Measurements from ENCODE around the gene IGSF9B.

The IGSF9B gene

DNA sequence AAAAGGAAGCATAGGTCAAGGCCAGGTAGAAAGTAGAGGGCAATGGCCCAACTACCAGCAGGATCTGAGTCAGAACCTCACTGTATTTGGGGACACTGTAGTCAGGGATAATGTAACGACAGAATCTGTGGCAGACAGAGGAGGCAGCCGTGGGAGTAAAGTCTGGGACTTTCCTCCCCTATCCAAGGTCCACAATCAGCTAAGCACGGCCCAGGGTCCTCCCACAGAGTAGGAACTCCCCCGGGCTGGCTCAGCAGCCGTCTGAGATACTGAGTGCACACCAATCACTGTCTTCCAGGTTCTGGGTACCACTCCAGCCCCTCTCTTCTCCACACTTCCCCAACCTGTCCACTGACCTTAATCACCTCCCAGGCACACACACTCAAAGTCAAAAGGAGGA is 3.2 kb downstream of the IGSF9B start:
- H3K4me3 ChIP-seq (ENCODE audit: low read length): no peak overlapping the region
- TF ChIP-seq ZNF274 (IDR thresholded peaks at IDR 0.05; ENCODE audit: low read depth, low read length): no peak

GRCh38 chr11:133952199-133953190 is 4.3 kb downstream of the IGSF9B start:
- TF ChIP-seq ZNF274 (IDR thresholded peaks at IDR 0.05; ENCODE audit: low read depth, low read length): no peak
- no peak overlapping the region for H3K4me3 ChIP-seq (ENCODE audit: low read length)

GRCh38 chr11:133951327-133952198 is 5.2 kb downstream of the IGSF9B start:
- TF ChIP-seq ZNF274 (IDR thresholded peaks at IDR 0.05; ENCODE audit: low read depth, low read length): no peak
- no peak overlapping the region for H3K4me3 ChIP-seq (ENCODE audit: low read length)

DNA sequence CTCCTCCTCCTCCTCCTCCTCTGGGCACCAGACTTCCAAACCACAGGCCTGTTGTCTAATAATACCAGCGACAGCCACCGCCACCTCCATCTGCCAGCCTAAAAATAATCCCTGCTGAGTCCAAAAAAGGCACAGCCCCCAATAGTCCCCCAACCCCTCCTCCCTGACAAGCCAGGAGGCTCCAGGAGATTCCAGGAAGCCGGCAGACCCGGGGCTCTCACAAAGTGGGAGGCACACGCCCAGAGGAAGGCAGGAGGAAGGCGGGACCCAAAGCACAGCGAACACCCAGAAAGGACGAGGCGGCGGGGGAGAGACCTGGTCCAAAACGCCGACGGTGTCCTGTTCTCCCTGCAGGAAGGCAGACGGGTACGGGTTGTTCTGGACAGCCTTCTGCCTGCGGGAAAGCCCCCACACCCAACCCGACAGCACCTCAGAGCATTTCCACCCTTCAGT is 5.9 kb downstream of the IGSF9B start:
- no peak overlapping the region for H3K4me3 ChIP-seq (ENCODE audit: low read length)
- TF ChIP-seq ZNF274 (IDR thresholded peaks at IDR 0.05; ENCODE audit: low read depth, low read length): no peak

GRCh38 chr11:133950421-133950820 is 6.3 kb downstream of the IGSF9B start:
- no peak for TF ChIP-seq ZNF274 (IDR thresholded peaks at IDR 0.05; ENCODE audit: low read depth, low read length)
- no peak overlapping the region for H3K4me3 ChIP-seq (ENCODE audit: low read length)

GRCh38 chr11:133949129-133949528 is 7.6 kb downstream of the IGSF9B start:
- TF ChIP-seq ZNF274 (IDR thresholded peaks at IDR 0.05; ENCODE audit: low read depth, low read length): no peak
- H3K4me3 ChIP-seq (ENCODE audit: low read length): no peak overlapping the region

DNA sequence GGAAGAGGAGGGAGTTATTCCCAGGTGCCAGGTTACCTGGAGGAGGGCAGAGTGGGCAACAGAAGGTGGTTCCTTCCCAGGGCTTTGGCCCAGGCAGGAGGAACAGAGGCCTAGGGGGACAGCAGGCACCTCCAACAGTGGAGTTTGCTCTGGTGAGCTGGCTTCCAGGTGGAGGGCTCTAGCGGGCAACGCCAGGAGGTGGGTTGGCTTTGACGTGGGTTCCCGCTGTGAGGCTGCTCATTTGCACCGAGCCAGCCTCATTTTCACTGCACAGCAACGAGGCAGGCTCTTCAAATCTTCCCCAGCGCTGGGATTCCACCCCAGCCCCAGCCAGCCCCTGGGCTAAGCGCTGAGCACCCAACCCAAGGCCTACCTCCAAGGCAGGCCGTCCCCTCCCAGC is 8.1 kb downstream of the IGSF9B start:
- no peak overlapping the region for H3K4me3 ChIP-seq (ENCODE audit: low read length)

GRCh38 chr11:133947321-133947756 is 9.4 kb downstream of the IGSF9B start:
- no peak overlapping the region for H3K4me3 ChIP-seq (ENCODE audit: low read length)
- TF ChIP-seq ZNF274 (IDR thresholded peaks at IDR 0.05; ENCODE audit: low read depth, low read length): no peak

More for the DNA sequence above, 8.1 kb downstream of the IGSF9B start:
- no peak for TF ChIP-seq ZNF274 (IDR thresholded peaks at IDR 0.05; ENCODE audit: low read depth, low read length)

DNA sequence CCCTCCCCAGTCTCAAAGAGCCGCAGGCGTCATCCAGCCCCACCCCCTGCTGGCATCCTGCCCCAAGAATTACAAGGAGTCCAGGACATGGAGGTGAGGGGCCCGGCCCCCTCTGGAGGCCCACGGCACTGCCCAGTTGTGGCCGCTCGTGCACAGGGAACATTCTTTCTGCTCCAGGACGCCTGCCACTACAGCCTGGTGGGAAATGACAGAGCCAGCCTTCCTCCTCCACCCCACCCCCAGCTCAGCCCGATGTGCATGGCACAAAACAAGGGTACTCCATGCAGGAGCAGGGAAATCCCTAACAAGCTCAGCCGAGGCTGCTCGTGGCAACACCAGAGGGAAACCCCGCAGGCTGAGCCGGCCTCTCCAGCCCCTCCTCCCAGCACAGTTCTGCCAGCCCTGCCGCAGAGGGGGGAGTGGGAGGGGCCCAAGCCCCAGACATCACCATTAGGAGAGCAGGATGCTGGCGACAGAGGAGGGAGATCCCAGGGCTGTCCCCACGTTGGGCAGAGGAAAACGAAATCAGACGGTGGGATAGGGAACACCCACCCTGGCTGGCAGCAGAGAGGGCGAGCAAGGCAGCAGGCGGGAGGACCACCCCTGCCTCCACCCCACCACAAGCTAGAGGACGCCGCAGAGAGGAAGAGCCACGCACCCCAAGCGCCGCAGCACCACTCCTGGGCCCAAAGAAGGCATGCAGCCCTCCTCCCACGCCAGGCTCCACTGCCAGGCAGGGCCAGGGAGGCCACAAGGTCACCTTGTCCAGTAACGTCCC is 10.0 kb downstream of the IGSF9B start:
- H3K4me3 ChIP-seq (ENCODE audit: low read length): no peak overlapping the region
- TF ChIP-seq ZNF274 (IDR thresholded peaks at IDR 0.05; ENCODE audit: low read depth, low read length): no peak

DNA sequence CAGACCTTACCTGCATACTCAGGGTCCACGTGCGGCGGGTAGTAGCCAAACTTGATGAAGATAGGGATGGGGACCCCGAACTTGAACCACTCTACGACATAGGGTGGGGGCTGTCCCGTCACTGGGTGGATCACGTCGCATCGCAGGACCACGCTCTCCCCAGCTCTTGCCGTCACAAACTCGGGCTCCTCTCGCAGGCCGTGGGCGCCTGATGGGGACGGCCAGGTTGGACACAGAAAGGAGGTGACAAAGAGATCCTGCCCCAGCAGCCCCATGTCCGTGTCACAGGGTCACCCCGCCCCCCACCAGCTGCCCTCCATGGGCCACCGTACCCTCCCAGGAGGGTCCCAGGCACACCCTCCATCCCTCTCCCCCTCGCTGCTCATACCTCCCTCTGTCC is 10.7 kb downstream of the IGSF9B start:
- no peak for TF ChIP-seq ZNF274 (IDR thresholded peaks at IDR 0.05; ENCODE audit: low read depth, low read length)

DNA sequence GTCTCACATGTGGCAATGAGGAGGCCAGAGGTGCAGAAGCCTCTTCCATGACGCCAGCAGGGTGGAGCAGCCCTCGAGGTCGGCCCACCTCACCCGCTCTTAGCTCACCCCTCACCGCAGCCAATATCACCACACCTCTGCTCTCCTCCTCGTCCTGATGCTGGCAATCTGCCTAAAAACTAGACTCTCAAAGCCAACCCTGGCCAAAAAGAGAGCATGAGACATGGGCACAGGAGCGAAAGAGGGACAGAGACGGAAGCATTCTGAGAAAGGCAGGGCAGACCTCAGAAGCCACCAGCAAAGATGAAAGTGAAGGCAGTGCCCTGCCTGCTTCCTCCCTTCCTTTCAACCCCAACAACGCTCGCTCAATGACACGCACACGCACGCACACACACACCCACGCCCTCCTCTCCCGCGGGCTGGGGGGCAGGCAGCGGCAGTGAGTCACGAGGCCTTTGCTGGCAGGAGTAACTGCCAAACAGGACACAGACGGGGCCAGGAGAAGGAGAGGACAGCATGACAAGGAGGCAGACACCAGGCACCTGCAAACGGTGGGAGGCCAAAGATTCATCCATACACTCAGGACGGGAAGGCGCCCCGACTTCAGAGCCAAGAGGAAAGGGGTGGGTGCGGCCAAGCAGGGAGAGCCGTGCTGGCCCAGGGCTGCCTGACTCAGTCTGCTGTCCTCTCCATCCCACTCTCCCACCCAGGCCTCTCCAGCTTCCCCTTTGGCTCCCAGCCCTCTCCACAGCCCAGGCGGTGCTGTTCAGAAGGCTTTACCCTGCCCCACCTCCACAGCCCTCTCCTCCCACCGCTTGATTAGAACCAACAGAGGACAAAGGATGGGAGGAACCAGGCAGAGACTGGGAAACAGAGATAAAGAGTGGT is 11.4 kb downstream of the IGSF9B start:
- TF ChIP-seq ZNF274 (IDR thresholded peaks at IDR 0.05; ENCODE audit: low read depth, low read length): no peak
- no peak overlapping the region for H3K4me3 ChIP-seq (ENCODE audit: low read length)

More for the DNA sequence above, 10.7 kb downstream of the IGSF9B start:
- H3K4me3 ChIP-seq (ENCODE audit: low read length): no peak overlapping the region

- no peak overlapping the region for H3K4me3 ChIP-seq (ENCODE audit: low read length)
- TF ChIP-seq ZNF274 (IDR thresholded peaks at IDR 0.05; ENCODE audit: low read depth, low read length): no peak
Measured at GRCh38 chr11:133943950-133944698, 12.6 kb downstream of the IGSF9B start.
